NCI-H1436 treated with DMSO at 0.1 percent for 48 hours (cell line): ENCODE results near the gene PPM1E.
"Not testable (repeated sequence)": the region's sequence is repeated elsewhere in the genome, so short reads cannot be mapped to it uniquely, and the experiment has no call there.

ENCODE experiments used
- DNase-seq: peaks from one replicate; lab custom pipeline; 2025; lab: John Stamatoyannopoulos, UW

The PPM1E gene

DNA sequence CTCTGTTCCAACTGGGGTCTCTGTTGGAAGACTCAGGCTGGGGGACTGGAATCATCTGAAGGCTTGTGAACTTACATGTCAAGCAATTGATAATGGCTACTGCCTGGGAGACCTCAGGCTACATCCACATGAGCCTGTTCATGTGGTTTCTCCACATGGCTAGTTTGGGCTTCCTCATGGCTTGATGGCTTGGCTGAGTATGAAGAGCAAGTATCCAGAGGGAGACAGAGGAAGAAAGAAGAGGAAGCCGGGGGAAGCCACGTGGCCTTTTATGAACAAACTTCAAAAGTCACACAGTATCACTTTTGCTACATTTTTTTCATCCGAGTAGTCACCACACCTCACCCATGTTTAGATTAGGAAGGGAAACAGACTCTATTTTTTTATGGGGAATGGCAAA, 192.2 kb downstream of the PPM1E start:
- DNase-seq, result no peak

DNA sequence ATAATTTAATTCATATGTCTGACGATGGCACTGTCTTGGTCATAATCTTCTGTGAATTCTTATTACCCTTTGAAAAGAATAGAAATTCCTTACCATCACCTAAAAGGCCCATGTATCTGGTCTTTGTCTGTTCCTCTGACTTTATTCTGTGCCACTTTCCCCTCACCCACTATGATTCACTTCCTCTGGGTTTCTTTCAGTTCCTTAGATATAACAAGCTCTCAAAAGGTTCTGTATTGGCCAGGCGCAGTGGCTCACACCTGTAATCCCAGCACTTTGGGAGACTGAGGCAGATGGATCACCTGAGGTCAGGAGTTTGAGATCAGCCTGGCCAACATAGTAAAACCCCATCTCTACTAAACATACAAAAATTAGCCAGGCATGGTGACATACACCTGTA, 198.7 kb downstream of the PPM1E start:
- DNase-seq, result not testable (repeated sequence)

DNA sequence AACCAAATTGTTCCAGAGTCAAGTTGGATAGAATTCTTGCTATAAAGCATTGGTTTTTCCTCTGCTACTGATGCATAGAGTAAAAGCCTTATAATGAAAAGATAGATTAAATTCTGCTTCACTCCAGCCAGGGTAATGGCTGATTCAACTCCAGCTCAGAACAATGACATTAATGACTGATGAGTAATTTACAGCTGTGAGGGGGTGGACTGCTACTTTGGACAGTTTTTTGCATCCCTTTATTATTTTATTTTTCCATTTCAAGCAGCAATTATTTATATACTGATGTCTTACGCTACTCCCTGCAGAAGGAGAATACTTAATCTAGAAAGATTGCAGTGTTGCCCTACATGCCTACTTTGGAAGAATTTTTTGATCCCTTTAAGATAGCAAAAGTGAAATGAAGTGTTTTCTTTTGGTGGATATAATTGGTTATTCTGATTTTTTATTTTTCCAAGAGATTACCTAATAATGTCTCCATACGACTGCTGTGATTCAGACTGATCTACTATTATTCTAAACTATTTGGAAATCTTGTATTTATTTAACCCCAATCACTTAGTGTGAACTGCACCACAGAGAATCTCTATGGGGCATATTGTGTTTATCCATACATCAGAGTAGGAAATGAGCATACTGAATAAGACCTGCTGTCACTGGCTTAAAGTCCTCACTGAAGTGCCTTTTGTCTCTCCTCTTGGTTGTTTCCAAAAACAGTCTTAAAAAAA, 201.5 kb downstream of the PPM1E start:
- no peak for DNase-seq

DNA sequence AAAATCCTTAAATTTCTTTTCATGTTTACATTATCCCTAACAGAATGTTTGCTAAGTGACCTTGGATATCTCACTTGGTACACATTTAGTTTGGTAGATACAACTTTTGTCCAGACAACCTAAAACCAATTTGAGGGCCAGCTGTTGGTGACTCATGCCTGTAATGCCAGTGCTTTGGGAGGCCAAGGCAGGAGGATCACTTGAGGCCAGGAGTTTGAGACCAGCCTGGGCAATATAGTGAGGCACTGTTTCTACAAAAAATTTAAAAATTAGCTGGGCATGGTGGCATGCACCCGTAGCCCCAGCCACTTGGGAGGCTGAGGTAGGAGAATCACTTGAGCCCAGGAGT, 202.0 kb downstream of the PPM1E start:
- not testable (repeated sequence) for DNase-seq

DNA sequence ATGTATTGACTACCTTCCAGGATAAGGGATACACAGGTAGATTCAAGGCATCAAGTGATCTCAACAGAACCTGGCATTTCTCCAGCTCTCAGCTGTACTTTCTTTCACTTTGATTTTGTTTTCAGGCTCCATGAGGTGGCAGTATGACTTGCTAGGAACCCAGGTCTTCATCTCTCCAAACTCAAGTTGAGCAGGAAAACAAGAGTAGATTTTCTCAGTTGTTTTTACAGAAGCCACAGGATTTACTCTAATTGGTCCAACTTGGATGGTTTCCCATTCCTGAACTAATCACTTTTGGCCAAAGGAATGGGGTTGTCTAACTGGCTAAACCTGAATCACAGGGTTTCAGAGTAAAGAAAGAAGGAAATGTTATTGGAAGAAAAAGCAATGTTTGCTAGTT, 204.4 kb downstream of the PPM1E start:
- DNase-seq, result no peak

DNA sequence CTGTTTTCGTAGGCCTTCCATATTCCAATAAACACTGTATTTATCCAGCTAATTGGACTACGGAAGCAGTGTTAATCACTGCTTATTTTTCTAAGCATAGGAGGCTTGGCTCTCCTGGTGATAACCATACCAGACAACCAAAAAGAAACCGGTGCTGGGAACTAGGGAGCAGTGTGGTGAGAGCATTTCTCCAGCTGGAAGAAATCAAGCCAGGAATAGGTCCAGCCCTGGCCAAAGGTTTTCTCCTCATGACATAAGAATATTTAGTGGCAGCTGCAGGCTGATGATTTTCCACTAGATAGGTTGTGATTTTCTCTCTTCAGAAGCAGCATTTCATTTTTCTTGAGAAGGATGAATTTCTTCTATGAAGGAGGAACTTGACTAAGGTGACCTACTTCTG, 209.6 kb downstream of the PPM1E start:
- DNase-seq, result no peak

DNA sequence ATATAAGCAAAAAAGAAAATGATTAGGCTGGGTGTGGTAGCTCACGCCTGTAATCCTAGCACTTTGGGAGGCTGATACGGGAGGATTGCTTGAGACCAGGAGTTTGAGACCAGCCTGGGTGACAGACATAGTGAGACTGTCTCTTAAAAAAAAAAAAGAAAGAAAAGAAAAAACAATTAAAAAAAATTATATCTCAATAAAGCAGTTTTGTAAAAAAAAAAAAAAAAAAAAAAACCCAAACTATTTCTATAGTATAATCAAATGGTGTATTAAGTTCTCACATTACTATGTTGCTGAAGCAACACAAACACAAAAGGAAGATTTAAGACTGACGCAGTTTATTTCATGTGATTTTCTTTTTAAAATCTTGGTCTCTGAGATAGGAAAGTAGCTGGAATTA, 210.6 kb downstream of the PPM1E start:
- DNase-seq, result no peak

DNA sequence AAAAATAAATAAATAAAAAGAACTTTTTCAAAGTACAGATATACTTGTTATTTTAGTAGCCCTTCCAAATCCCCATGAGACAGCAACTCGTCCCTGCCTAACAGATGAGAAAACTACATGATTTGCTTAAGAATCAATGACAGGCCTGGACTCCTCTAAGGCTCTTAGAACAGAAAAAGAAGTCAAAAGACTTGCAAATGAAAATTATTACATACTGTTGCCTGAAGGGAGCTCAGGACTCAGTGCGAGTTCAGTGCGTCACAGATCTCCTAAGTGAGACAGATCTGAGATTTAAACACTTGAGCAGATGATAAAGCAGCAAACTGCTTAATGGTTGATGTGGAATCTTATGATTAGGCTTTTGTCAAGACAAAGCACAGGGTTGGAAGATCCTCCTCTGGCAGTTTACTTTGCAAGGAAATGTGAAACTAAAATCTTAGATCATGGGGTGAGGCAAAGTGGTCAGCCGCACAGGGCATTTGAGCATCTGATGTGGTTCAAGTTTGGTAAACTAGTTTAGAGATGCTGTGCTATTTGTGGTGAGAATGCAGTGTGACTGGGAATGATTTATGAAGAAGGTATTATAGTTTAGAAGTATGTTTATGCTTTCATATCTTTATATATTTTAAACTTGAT, 212.9 kb downstream of the PPM1E start:
- DNase-seq, result peak; percentile 45

DNA sequence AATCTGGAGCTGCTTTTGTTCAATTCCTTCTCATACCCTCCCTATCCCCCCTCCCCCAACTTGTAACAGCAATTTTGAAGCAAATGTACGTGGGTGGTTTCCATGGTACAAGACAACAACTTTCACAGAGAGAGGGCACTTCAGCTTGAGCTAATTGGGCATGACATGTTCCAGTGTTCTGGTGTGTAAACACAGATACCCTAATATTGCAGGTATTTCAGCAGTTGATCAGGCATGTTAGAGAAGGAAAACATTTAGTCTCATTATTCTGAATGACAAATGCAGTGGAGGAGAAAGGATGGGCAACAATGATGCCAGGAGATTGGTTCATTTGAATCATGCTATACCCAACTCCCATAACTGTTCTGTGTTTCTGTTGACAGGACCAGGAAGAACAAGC, 213.5 kb downstream of the PPM1E start:
- peak; percentile 94 for DNase-seq

DNA sequence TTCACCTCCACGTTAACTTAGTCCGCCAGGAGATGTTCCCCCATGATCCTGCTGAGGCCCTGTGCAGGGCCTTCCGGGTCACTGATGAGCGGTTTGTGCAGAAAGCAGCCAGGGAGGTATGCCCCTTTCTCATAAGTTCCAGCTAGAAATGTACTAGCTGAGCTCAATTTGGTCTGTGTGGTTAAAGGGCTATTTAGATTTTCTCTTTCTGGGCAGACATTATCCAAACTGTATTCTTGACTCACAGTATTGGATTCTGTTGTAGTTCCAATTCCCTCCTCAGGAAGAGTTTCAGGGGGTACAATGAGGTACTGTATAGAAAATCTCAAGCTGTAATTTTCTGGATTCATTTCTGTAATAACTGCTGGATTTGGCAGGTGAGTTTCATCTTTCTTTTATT, 214.0 kb downstream of the PPM1E start:
- DNase-seq, result no peak

DNA sequence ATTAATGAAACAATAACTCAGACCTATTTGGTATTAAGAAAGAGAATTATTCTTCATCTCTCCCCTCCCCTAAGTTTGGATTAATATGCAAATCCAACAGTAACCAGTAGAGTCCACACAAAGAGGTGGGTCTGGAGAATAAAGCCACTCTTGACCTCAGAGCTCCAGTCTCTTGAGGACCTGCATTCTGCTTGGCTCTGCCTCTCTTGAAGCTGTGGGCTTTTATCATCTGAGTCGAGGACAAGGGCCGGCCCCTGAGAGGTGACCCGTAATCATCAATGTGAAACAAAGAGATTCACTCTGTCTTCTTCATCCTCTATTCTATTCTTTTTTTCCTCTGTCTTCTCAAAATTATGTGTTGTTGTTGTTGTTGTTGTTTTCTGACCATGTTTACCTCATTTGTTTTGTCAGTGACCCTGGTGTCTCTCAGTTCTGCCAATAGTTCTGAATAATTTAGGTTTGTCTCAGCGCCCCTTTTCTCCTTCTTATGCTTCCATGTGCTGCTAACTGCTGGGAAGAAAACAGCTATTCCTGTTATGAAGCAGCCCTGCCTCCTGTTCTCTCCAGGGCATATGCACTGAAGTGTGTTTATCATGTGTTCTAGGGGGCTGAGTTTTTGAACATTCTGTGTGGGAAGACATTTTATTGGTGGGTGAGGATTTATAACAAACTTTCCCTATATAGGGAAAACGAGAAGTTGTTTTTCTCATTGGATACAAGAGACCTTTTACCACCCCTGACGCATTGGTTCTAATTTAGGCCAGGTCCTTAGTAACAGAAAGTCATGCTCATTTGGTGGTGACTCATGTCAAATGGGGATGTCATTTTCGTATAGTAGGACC, 215.2 kb downstream of the PPM1E start:
- no peak for DNase-seq

DNA sequence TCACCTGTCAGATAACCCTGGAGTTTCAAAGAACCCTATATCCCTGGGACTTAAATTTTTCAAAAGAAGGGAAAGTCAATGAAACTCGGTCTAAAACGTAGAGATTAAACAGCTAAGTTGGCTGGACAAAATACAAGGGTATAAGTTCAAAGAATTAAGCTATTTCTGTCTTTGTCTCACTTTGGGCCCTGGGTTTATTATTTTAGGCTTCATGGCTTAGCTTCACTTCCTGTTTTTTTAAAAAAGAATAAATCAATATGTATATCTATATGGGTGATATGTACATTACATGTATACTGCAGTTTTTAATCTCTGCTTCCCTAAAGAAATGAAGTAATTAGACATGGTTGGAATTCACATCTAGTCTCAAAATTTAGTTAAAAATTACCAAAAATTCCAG, 218.7 kb downstream of the PPM1E start:
- DNase-seq, result no peak

DNA sequence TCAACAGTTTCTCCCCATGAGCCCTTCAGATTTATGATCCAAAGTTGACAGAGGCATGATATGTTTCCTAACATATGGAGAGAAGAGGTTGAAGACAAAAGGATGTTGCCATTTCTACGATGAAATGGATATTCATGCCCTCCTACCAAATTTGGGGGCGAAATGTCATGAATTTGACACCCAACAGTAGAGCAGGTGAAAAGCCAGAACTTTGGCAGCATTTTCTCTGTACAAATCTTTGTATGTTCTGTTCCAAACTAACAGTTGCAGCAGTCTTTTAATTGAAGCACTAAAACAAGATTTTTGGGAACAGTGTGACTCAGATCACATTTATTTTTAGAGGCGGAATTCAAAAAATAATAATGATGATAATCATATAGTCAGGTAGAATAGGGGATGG, 220.9 kb downstream of the PPM1E start:
- DNase-seq, result no peak

DNA sequence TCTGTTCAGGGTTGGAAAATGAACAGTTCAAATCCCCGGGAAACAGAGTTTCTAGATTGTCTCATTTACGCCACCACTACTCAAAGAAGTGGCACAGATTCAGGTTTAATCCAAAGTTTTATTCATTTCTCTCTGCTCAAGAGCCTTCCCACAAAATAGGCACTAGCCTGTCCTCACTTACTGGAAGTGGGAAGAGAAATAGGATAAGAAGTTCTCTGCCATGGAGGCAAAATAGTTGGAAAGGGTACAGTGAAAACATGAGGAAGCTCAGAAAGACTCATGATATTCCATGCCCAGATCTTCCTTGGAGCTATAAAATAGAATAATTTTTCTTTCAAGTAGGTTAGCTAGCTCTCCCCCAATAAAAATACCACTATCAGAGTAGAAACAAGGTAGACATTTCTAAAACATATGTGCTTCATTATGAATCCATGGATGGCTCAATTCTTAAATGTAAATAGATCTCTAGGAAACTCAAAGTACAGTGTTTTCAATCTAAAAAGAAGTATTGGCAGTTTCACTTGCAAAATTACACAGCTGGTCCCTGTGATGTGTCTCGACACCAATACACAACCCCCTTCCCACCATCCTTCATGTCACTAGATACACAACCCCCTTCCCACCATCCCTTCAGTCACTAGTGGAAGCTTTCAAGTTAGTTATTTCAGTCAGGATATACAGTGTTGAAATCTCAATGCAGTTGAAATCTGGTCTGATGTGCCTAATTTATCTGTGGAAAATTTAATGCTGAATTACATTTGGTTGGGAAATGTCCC, 225.2 kb downstream of the PPM1E start:
- DNase-seq, result no peak

DNA sequence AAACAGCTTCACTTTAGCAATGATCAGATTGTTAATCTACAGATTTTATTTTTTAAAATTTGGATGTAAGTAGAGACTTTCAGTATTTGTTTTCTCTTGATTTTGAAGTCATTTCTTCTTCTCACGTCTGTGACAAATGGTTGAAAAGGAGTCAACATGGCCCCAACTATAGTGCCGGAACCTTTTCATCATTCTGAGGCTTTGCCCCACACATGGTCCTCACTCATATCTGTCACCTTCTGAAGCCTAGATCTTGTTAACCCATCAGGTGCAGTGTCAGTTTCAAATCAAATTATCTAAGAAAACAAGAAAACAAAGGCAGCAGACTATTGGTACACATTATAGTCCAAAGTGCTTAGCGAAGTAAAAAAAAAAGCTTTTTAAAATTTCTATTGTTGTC, 227.0 kb downstream of the PPM1E start:
- DNase-seq, result no peak

DNA sequence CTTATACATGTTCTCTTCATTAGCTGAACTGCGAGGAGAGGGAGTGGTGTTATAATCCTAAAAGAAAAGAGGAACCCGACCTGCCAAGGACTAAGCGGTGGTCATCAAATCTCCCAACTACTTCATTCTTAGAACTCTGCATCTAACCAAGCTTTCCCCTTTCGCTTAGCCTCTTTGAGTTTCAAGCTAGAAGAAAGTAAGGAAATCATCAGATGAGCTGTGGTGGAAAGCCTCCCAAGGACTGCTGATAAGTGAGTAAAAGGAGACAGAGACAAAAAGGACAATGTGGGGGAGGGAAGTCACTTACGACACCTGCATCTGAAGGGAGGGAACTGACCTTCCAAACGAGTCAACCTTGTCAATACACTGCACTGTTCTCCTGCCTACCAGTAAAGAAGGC, 229.7 kb downstream of the PPM1E start:
- DNase-seq, result no peak

DNA sequence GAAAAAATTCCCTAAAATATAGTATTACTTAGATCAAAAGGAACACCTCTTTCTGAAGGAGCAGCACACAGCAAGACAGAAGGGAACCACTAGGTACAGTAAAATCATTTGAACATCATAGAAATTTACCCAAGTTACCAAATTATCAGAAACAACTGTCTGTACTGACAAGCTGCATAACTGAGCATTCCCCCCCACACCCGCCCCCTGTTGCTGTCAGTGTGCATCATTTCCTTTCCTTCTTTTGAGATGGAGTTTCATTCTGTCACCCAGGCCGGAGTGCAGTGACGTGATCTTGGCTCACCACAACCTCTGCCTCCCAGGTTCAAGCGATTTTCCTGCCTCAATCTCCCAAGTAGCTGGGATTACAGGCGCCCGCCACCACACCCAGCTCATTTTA, 230.3 kb downstream of the PPM1E start:
- no peak for DNase-seq

DNA sequence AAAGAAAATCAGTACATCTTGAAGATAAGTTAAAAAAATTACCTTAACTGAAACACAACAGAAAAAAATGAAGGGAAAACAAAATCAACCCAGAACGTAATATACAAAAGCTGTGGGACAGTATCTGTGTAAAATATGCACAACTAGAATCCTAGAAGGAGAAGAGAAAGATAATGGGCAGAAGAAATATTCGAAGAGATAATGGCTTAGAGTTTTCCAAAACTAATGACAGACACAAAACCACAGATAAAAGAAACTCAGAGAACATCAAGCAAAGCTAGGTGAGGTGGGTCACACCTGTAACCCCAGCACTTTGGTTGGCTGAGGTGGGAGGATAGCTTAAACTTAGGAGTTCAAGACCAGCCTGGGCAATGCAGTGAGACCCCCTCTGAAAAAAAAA, 234.0 kb downstream of the PPM1E start:
- no peak for DNase-seq

DNA sequence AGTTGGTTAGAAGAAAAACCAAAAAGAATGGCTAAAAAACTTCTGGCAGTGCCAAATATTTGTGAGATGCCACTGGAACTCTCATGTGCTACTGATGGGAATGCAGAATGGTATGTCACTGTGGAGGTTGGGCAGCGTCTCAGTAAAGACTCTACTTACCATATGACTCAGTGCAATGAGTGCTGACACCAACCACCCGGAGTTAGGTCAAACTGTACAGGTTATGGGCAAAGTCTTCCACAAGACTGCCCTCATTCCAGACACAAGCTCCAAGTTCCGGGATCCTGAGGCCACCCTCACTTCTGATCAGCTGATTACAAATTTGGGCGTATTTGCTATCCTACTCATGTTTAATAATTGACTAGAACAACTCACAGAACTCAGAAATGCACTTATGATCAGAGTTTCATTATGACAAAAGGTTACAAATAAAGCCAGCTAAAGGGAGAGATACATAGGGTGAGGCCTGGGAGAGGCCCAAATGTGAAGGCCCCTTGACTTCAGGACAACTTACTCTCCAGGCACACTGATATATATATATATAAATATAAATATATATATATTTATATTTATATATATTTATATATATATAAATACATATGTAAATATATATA, 236.2 kb downstream of the PPM1E start:
- DNase-seq, result no peak

DNA sequence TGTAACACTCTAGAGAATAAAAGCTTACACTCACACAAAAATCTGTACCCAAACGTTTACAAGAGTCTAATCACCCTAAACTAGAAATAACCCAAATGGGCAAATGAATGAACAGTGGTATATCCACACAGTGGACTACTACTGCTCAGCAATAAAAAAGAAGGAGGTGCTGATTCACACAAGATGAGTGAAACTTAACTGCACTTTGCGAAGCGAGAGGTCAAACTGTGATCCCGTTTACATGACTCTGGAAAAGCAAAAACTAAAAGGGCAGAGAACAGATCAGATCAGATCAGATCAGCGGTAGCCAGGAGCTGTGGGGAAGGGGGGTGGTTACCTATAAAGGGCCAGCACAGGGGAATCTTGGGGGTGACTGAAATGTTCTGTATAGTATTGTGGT, 237.7 kb downstream of the PPM1E start:
- no peak for DNase-seq

DNA sequence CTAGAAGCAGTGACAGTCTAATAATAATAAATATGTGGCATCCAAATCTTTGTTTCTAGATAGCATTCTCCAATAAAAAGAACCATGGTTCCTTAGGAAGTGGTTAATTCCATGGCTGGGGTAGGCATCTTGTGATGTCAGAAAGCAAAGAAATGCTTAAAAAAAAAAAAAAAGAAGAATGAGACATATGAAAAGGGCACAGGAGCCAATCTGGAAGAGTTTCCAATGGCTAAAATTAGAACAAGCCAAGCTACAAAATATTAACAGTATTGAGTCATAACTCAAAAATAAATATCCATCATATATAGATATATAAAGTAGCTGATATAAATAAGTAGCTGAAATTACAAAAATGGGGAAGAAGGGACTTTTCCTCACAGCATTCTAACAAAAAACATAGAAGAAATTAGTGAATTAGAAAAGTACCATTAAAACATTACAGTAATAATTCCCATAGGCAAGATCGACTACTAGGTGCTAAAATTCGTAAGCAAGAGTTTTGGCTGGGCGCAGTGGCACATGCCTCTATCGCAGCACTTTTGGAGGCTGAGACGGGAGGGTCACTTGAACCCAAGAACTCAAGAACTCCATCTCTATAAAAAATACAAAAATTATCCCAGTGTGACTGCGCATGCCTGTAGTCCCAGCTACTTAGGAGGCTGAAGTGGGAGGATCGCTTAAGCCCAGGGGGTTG, 239.7 kb downstream of the PPM1E start:
- DNase-seq, result no peak
